Endothelial cell of umbilical vein (primary cell): ENCODE results near the gene FXYD3. TPM values are rescaled to one million over a fixed set of nuclear protein-coding genes. Genes with fewer than 3 reads are reported as not detected.

Experiments used
- BruUV-seq: library from RNA; stranded (reverse); fragments of 400-500 nt; replicated peaks from 2 replicates; lab custom pipeline; 2021; lab: Mats Ljungman, UMichigan
- CTCF ChIA-PET: fragments of 300-600, 350-600 bp; sonication (Branson Sonifier 250); formaldehyde crosslinking; loops from one replicate; lab custom pipeline; 2021; ENCODE audit warnings: antibody characterized with exemption, inconsistent platforms; lab: Charles Lee
- POLR2A ChIA-PET: fragments of 300-600, 350-600 bp; sonication (Branson Sonifier 250); formaldehyde crosslinking; loops from one replicate; lab custom pipeline; 2021; ENCODE audit warnings: antibody characterized with exemption, inconsistent platforms; lab: Charles Lee
- DNase-seq: peaks from one replicate; pipeline ENCODE4 v3.0.0-alpha.2; 2011; ENCODE audit warnings: low read depth, low spot score
- FAIRE-seq: peaks from 2 replicates; lab custom pipeline; 2011; peaks lifted over from hg19 to GRCh38; lab: Jason Lieb, UNC
- H2AFZ ChIP-seq: 2 replicates; pipeline ENCODE4 v1.6.0; 2012; ENCODE audit warnings: low read depth, low read length, control low read depth, inconsistent platforms
- H3K27ac ChIP-seq: 2 replicates; pipeline ENCODE4 v1.5.1; 2011; ENCODE audit warnings: low read depth, mild to moderate bottlenecking, control low read depth, low read length, moderate library complexity; ENCODE audit not compliant: insufficient read depth
- H3K27me3 ChIP-seq, 2 experiments: 2 replicates each; pipeline versions ENCODE4 v1.6.0 to v1.6.1; 2011; ENCODE audit warnings: low read length in 2 of 2, mixed read lengths in 1 of 2; ENCODE audit not compliant: control insufficient read depth in 2 of 2, insufficient read depth in 2 of 2
- H3K36me3 ChIP-seq, 2 experiments: 2 replicates in 1 of 2; 3 replicates in 1 of 2; pipeline ENCODE4 v1.5.1; 2011; ENCODE audit warnings: low read length in 2 of 2, mild to moderate bottlenecking in 1 of 2, moderate library complexity in 1 of 2; ENCODE audit not compliant: control insufficient read depth in 2 of 2, insufficient read depth in 2 of 2; ENCODE audit errors: extremely low read depth in 1 of 2
- H3K4me1 ChIP-seq: 3 replicates; pipeline ENCODE4 v1.5.1; 2011; ENCODE audit warnings: mild to moderate bottlenecking, low read length; ENCODE audit not compliant: control insufficient read depth, insufficient read depth; ENCODE audit errors: extremely low read depth
- H3K4me2 ChIP-seq: 2 replicates; pipeline ENCODE4 v1.6.1; 2011; ENCODE audit warnings: low read length, control low read depth, mixed read lengths; ENCODE audit not compliant: insufficient read depth
- H3K4me3 ChIP-seq, 3 experiments: fragments of 200-600 bp in 1 of 3; sonication (generic), shearing (Covaris generic) in 1 of 3; replicated peaks in 1 of 3; 2 replicates each; pipeline ENCODE4 v1.5.1; 2011 to 2016; ENCODE audit warnings: control low read depth in 3 of 3, low read length in 3 of 3, mild to moderate bottlenecking in 2 of 3, inconsistent platforms in 1 of 3, low read depth in 1 of 3, moderate library complexity in 1 of 3; ENCODE audit not compliant: insufficient read depth in 1 of 3
- H3K79me2 ChIP-seq: 2 replicates; pipeline ENCODE4 v1.6.0; 2012; ENCODE audit warnings: low read length, inconsistent platforms; ENCODE audit not compliant: control insufficient read depth, insufficient read depth
- H3K9ac ChIP-seq: replicated peaks from 2 replicates; pipeline ENCODE3; 2011; ENCODE audit warnings: low read length, control low read depth; ENCODE audit not compliant: insufficient read depth; ENCODE audit errors: extremely low read depth
- H3K9me1 ChIP-seq: replicated peaks from 3 replicates; pipeline ENCODE4 v1.6.0; 2011; ENCODE audit warnings: mild to moderate bottlenecking, low read length; ENCODE audit not compliant: control insufficient read depth, insufficient read depth; ENCODE audit errors: extremely low read depth
- H3K9me3 ChIP-seq: replicated peaks from 2 replicates; pipeline ENCODE4 v1.5.1; 2012; ENCODE audit warnings: low read length, inconsistent platforms; ENCODE audit not compliant: control insufficient read depth, insufficient read depth
- H4K20me1 ChIP-seq: replicated peaks from 2 replicates; pipeline ENCODE3; 2011; ENCODE audit warnings: mild to moderate bottlenecking, low read length; ENCODE audit not compliant: control insufficient read depth, insufficient read depth; ENCODE audit errors: extremely low read depth
- CTCF ChIP-seq, 2 donors: IDR thresholded peaks; 1 replicate in 1 of 2; 2 replicates in 1 of 2; pipeline ENCODE4 v1.5.1; 2011; ENCODE audit warnings: low read length in 2 of 2, mild to moderate bottlenecking in 2 of 2, moderate library complexity in 2 of 2, control low read depth in 1 of 2, inconsistent platforms in 1 of 2, low read depth in 1 of 2; ENCODE audit not compliant: insufficient read depth in 1 of 2; ENCODE audit errors: extremely low read depth in 1 of 2
- FOS ChIP-seq: IDR thresholded peaks from 2 replicates; pipeline ENCODE4 v1.6.1; 2011; ENCODE audit warnings: mild to moderate bottlenecking, low read length, moderate library complexity, borderline replicate concordance; ENCODE audit not compliant: insufficient read depth
- GATA2 ChIP-seq: IDR thresholded peaks from 2 replicates; pipeline ENCODE4 v1.7.0; 2011; ENCODE audit warnings: low read depth, mild to moderate bottlenecking, moderate library complexity, mixed read lengths, low read length; ENCODE audit not compliant: insufficient read length, insufficient read depth
- JUN ChIP-seq: IDR thresholded peaks from 2 replicates; pipeline ENCODE4 v1.6.1; 2011; ENCODE audit warnings: borderline replicate concordance, low read depth; ENCODE audit not compliant: insufficient read length, insufficient read depth
- MYC ChIP-seq: IDR thresholded peaks from one replicate; pipeline ENCODE4 v1.6.1; 2011; ENCODE audit warnings: mild to moderate bottlenecking, low read depth, low read length
- POLR2A ChIP-seq: IDR thresholded peaks from 2 replicates; pipeline ENCODE4 v1.6.1; 2012; ENCODE audit warnings: low read depth, mild to moderate bottlenecking, control low read depth, low read length
- dilution Hi-C: fragments of 300-500 bp; cut with MboI; formaldehyde crosslinking; loops from one replicate; pipeline ENCODE4 v1.15.0; 2019; ENCODE audit warnings: low sequenced_read_pairs; ENCODE audit not compliant: extremely low pct_ligation_motif_present
- intact Hi-C: fragments of 100-400 bp; cut with micrococcal nuclease; formaldehyde crosslinking; loops from one replicate; pipeline ENCODE4 v1.10.0; 2022
- polyA plus RNA-seq, 4 experiments: library from polyadenylated mRNA; depleted of rRNA in 3 of 4; stranded (reverse) in 3 of 4; unstranded in 1 of 4; fragments of >200 nt; gene quantifications; 2 replicates each; pipeline versions ENCODE4 v1.2.1 to v1.2.3, GENCODE V29; 2011 to 2012; ENCODE audit warnings: missing spikeins in 1 of 4
- total RNA-seq: library from RNA; stranded (reverse); gene quantifications from 2 replicates; pipeline ENCODE4 v1.2.3, GENCODE V29; 2021

FXYD3 gene
- total and polyA plus RNA-seq, 2 donors (not counting 3 experiments of a cell fraction or from before 2014, with no cell fraction given): not detected

GRCh38 chr19:35119578-35120155 is 4.0 kb downstream of the FXYD3 start:
- Histone ChIP-seq H3K27ac (no peak overlapping the region), H3K4me3 (no peak overlapping the region), H2AFZ (no peak overlapping the region), H3K36me3 (no peaks in the 10 kb centered on the region), H3K27me3 (no peaks in the 10 kb centered on the region), H3K4me2 (no peak overlapping the region), H3K79me2 (no peaks in the 10 kb centered on the region), H3K9me3 (no peaks in the 10 kb centered on the region), H3K9ac (no peak overlapping the region), H4K20me1 (no peaks in the 10 kb centered on the region), H3K9me1 (no peaks in the 10 kb centered on the region), H3K4me1 (peaks cover 3% of the 10 kb centered on the region)
- CTCF ChIA-PET: interaction anchor here (2.3 kb wide), 1 partner anchor 16 kb away, joined by 12 read pairs; the partner anchor contains the start of gene LGI4
- POLR2A ChIA-PET: no interaction called here
- dilution Hi-C loops (no loop called here), intact Hi-C loops (no loop called here)
- FAIRE-seq (no peak), DNase-seq (no peak)
- no TSS peak for BruUV-seq
- TF ChIP-seq CTCF (IDR thresholded peaks at IDR 0.05; ENCODE audit: extremely low read depth in 1 of 2, insufficient read depth in 1 of 2, low read depth in 1 of 2, low read length in 2 of 2): no peak
- TF ChIP-seq FOS: no peak
- no peak for TF ChIP-seq POLR2A
- no peak for TF ChIP-seq GATA2
- TF ChIP-seq MYC: no peak
- no peak for TF ChIP-seq JUN
